ENCODE measurements around the gene BBLN.

DNA sequence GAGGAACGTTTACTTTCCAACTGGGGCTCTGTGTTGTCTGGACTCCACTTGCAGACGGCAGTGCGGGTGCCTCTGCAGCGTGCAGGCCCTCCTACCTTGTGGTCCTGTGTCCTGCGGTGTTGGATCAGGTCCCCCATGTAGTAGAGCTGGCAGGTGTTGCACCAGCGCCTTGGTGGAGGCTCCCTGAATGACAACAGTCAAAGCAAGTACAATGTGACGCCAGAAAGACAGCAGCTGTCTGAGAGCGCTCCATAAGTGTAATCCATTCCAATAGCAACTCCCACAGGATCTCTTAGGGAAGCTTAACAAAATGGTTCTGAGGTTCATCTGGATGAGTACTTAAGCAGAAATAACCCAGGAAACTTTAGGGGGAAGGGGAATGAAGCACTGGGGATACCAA lies 9.9 kb downstream of the BBLN start:
- TF ChIP-seq CTCF (IDR thresholded peaks at IDR 0.05; ENCODE audit: low read length) (no peak), EZH2 (optimal IDR thresholded peaks at IDR 0.05; ENCODE audit: low read depth, low read length) (no peak), EZH2phosphoT487 (IDR thresholded peaks at IDR 0.05; ENCODE audit: low read length) (no peak)

Measured in MM.1S (cell line).